LNCaP clone FGC (cell line): ENCODE data around the gene KLHL29.

Source experiments
- DNase-seq: peaks from one replicate; pipeline ENCODE4 v3.0.0-alpha.2; 2011; ENCODE audit warnings: low read depth
- H3K4me3 ChIP-seq: 2 replicates; pipeline ENCODE4 v1.5.1; 2011; ENCODE audit warnings: mild to moderate bottlenecking, low read depth, low read length, control low read depth
- CTCF ChIP-seq: IDR thresholded peaks from 2 replicates; pipeline ENCODE4 v1.5.1; 2012; ENCODE audit warnings: mild to moderate bottlenecking; ENCODE audit not compliant: control insufficient read depth, insufficient read depth; ENCODE audit errors: extremely low read depth

Gene KLHL29

GRCh38 chr2:23639406-23639982, 254.5 kb downstream of the KLHL29 start:
- H3K4me3 ChIP-seq: no peak overlapping the region
- DNase-seq: no peak
- TF ChIP-seq CTCF: no peak

DNA sequence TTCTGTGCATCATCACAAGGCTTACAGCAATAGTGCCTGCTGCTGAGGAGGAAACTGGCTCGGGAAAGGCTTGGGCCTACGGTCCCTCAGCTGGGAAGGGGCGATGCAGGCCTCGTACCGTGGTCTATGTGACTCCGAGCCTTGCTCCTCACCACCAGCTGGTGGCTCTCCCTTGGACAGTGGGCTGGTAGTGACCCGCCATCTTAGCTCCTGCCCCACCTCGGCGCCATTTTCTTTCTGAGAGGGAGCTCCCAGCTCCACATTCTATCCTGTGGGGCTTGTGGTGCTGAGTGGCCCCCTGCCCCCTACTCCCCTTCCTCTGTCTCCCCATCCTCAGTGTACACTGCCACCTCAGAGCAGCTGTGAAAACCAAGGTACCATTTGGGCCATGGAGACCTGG, 255.7 kb downstream of the KLHL29 start:
- H3K4me3 ChIP-seq: no peak overlapping the region
- no peak for DNase-seq
- TF ChIP-seq CTCF: no peak

DNA sequence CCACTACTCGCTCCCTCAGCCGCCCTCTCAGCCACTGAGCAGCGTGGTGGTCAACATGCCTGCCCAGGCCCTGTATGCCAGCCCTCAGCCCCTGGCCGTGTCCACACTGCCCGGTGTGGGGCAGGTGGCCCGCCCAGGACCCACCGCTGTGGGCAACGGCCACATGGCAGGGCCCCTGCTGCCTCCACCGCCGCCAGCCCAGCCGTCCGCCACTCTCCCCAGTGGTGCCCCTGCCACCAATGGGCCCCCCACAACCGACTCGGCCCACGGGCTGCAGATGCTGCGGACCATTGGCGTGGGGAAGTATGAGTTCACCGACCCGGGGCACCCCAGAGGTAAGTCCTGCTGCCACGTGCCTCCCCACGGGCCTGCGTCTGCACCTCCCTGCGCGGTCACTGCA, 257.5 kb downstream of the KLHL29 start:
- DNase-seq: no peak
- TF ChIP-seq CTCF: no peak
- H3K4me3 ChIP-seq: no peak overlapping the region

DNA sequence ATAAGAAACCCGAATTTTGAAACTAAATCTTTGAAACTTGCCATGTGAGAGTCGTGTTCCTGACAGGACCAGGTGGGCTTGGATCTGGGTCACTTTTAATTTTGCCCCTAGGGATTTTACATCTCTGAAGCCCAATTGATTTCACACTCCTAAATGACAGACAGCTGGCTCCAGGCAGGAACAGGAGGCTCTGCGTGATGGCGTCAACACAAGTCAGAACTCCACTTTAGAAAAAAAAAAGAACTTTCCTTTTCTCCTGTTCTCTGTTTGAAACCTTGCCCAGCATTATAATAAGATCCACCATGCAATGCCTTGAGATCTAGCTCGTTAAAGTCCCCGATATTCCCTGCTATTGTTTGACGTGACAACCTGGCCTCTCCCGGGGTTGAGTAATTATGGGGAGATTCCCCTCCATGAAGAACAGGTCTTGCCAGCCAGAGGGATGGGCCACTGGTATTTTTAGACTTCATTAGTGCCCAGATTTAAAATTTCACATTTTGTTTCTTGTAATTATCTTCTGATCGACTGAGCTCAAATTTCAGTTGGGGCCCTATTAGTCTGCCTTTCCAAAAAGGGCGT, 260.3 kb downstream of the KLHL29 start:
- DNase-seq: no peak
- no peak overlapping the region for H3K4me3 ChIP-seq
- TF ChIP-seq CTCF: no peak

DNA sequence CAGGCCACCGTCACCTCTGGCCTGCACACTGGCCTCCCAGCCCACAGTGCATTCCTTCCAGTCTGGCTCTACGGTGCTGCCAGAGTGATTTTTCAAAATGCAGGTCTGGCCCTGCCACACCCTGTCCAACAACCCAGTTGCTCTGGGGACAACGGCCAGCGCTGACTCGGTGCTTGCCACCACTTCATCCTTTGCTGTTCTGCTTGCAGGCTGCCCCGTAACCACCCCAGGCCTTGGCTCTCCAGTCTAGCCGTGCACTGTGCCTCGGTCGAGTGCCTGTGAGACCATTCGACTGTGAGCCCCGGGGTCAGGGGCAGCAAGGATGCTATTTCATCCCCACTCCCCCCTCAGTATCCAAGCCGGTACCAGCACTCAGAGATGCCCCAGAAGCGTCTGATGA, 262.6 kb downstream of the KLHL29 start:
- no peak overlapping the region for H3K4me3 ChIP-seq
- TF ChIP-seq CTCF: no peak

GRCh38 chr2:23649303-23649702, 264.3 kb downstream of the KLHL29 start:
- no peak for TF ChIP-seq CTCF
- DNase-seq: no peak

More for the DNA sequence above, 262.6 kb downstream of the KLHL29 start:
- no peak for DNase-seq

GRCh38 chr2:23649819-23650218, 264.8 kb downstream of the KLHL29 start:
- no peak for TF ChIP-seq CTCF
- no peak for DNase-seq
- H3K4me3 ChIP-seq: no peak overlapping the region

More at GRCh38 chr2:23649303-23649702, 264.3 kb downstream of the KLHL29 start:
- H3K4me3 ChIP-seq: no peak overlapping the region
